GM21447 (cell line): Measurements from ENCODE around the gene CENPT.
"Not testable (repeated sequence)": the region's sequence is repeated elsewhere in the genome, so short reads cannot be mapped to it uniquely, and the experiment has no call there.

Experiments used
- ATAC-seq: cut with Tn5 transposase; IDR thresholded peaks from one replicate; pipeline ENCODE4 v1.9.1; 2021; ENCODE audit not compliant: unreplicated experiment

CENPT gene

GRCh38 chr16:67848118-67848517 is 625 bp upstream of the CENPT start:
- no peak for ATAC-seq

GRCh38 chr16:67846320-67847063 is 1.0 kb downstream of the CENPT start, which contains the start of gene NUTF2:
Gene NUTF2 (plus strand): TSS chr16:67846933. CDS start chr16:67865131, 18,198 bp downstream.
- ATAC-seq = peak; percentile 60

GRCh38 chr16:67846063-67846319 is 1.5 kb downstream of the CENPT start:
- ATAC-seq = no peak

GRCh38 chr16:67845291-67846062 is 2.0 kb downstream of the CENPT start:
- no peak for ATAC-seq

GRCh38 chr16:67844497-67844896 is 3.0 kb downstream of the CENPT start:
- no peak for ATAC-seq

GRCh38 chr16:67843343-67843765 is 4.1 kb downstream of the CENPT start:
- no peak for ATAC-seq

GRCh38 chr16:67842509-67843342 is 4.8 kb downstream of the CENPT start:
- peak; percentile 5 for ATAC-seq

- ATAC-seq = peak; percentile 36
These were observed 5.5 kb downstream of the CENPT start, which contains the start of gene THAP11 for GRCh38 chr16:67841816-67842508. Gene THAP11 (plus strand): TSS chr16:67842320. CDS start chr16:67842555, 235 bp downstream.

- ATAC-seq = no peak
These were observed 6.2 kb downstream of the CENPT start for GRCh38 chr16:67841198-67841815.

- no peak for ATAC-seq
These were observed 9.7 kb downstream of the CENPT start for GRCh38 chr16:67837811-67838210.

GRCh38 chr16:67837190-67837589 is 10.3 kb downstream of the CENPT start:
- not testable (repeated sequence) for ATAC-seq

- no peak for ATAC-seq
These were observed 13.3 kb downstream of the CENPT start for GRCh38 chr16:67834242-67834614.

- peak; percentile 97 for ATAC-seq
These were observed 13.9 kb downstream of the CENPT start for GRCh38 chr16:67833415-67834241.

GRCh38 chr16:67833030-67833414 is 14.5 kb downstream of the CENPT start:
- no peak for ATAC-seq

GRCh38 chr16:67828651-67829050 is 18.8 kb downstream of the CENPT start:
- ATAC-seq = no peak

GRCh38 chr16:67825906-67826305 is 21.6 kb downstream of the CENPT start:
- ATAC-seq = no peak

- no peak for ATAC-seq
These were observed 22.4 kb downstream of the CENPT start for GRCh38 chr16:67825119-67825518.

GRCh38 chr16:67822511-67822910 is 25.0 kb downstream of the CENPT start:
- ATAC-seq = no peak

- ATAC-seq = no peak
These were observed 26.8 kb downstream of the CENPT start for GRCh38 chr16:67820608-67821259.
